Small intestine (tissue), 16 donors: ENCODE results near the gene CDC42SE1. TPM values are rescaled to one million over a fixed set of nuclear protein-coding genes. Genes with fewer than 3 reads are reported as not detected.
A peak's percentile ranks its signal among the peaks of the same experiment; 100 is the strongest.
"Not testable (repeated sequence)": the region's sequence is repeated elsewhere in the genome, so short reads cannot be mapped to it uniquely, and the experiment has no call there.

Experiments used
- DNase-seq, 2 donors: peaks; one replicate each; pipeline versions ENCODE4 v3.0.0 to v3.0.0-alpha.2; 2013
- FAIRE-seq: peaks from 2 replicates; lab custom pipeline; 2012; peaks lifted over from hg19 to GRCh38; lab: Jason Lieb, UNC
- H3K27ac ChIP-seq, 3 donors: one replicate each; pipeline ENCODE4 v1.5.1; 2013; ENCODE audit warnings: low read length in 2 of 3, mild to moderate bottlenecking in 2 of 3, control low read depth in 1 of 3, inconsistent platforms in 1 of 3, low read depth in 1 of 3, moderate library complexity in 1 of 3
- H3K27me3 ChIP-seq, 3 donors: one replicate each; pipeline ENCODE4 v1.6.1; 2013; ENCODE audit warnings: low read length in 3 of 3, inconsistent platforms in 1 of 3; ENCODE audit not compliant: control insufficient read depth in 3 of 3, insufficient read depth in 3 of 3
- H3K36me3 ChIP-seq, 3 donors: one replicate each; pipeline ENCODE4 v1.6.1; 2013; ENCODE audit warnings: low read length in 3 of 3, inconsistent platforms in 1 of 3, low read depth in 1 of 3, mild to moderate bottlenecking in 1 of 3, moderate library complexity in 1 of 3; ENCODE audit not compliant: control insufficient read depth in 3 of 3, insufficient read depth in 2 of 3
- H3K4me1 ChIP-seq, 3 donors: one replicate each; pipeline ENCODE4 v1.6.1; 2013; ENCODE audit warnings: low read length in 2 of 3, inconsistent platforms in 1 of 3, low read depth in 1 of 3, mild to moderate bottlenecking in 1 of 3, moderate library complexity in 1 of 3; ENCODE audit not compliant: control insufficient read depth in 3 of 3, insufficient read depth in 2 of 3
- H3K4me3 ChIP-seq, 3 donors: one replicate each; pipeline ENCODE4 v1.5.1; 2013; ENCODE audit warnings: low read length in 3 of 3, control low read depth in 1 of 3, inconsistent platforms in 1 of 3, low read depth in 1 of 3, mild to moderate bottlenecking in 1 of 3, moderate library complexity in 1 of 3
- H3K9me3 ChIP-seq, 2 donors: one replicate each; pipeline ENCODE4 v1.6.1; 2013; ENCODE audit warnings: low read depth in 1 of 2, low read length in 1 of 2; ENCODE audit not compliant: control insufficient read depth in 2 of 2, insufficient read depth in 1 of 2
- WGBS, 3 donors: extraction: QIAGEN DNeasy Blood & Tissue Kit; methylation state at CpG; one replicate each; pipeline ENCODE4 v1.1.7; 2013; 5-methylcytosine and 5-hydroxymethylcytosine counted together
- long read RNA-seq, 10 donors: transcript quantifications; one replicate each; lab custom pipeline, GENCODE V29; 2026
- polyA plus RNA-seq, 4 donors: library from polyadenylated mRNA; stranded (reverse) in 3 of 4; unstranded in 1 of 4; fragments of 200-250 nt in 3 of 4; fragments of 120-200 nt in 1 of 4; gene quantifications; one replicate each; pipeline versions ENCODE4 v1.2.1 to v1.2.3, GENCODE V29; 2013
- donor health status: healthy with polysubstance abuse.
- donor health status: control.
- donor health status: control.
- donor health status: Bipolar disorder and iron deficiency.
- donor health status: healthy.

The CDC42SE1 gene
- 10 to 100 TPM; 22.8 to 46.6 (median 32.4) TPM for polyA plus RNA-seq
- long read RNA-seq, donor 1, result 0 reads
- long read RNA-seq, donor 2, transcript CDC42SE1-201 (5 exons, 3,045 nt), result major isoform, 8 of 9 reads
- long read RNA-seq, donor 2, partial matches to known transcripts, result 0 of 9 reads
- long read RNA-seq, donor 2, other reads (novel, unspliced or antisense), result 0 of 9 reads
- long read RNA-seq, donor 3, transcript CDC42SE1-201 (5 exons, 3,045 nt), result major isoform, 6 of 12 reads
- long read RNA-seq, donor 3, partial matches to known transcripts, result 6 of 12 reads
- long read RNA-seq, donor 3, other reads (novel, unspliced or antisense), result 0 of 12 reads
- long read RNA-seq, donor 4, partial matches to known transcripts, result 0 of 1 reads
- long read RNA-seq, donor 4, other reads (novel, unspliced or antisense), result 0 of 1 reads
- long read RNA-seq, donor 5, partial matches to known transcripts, result 22 of 33 reads
- long read RNA-seq, donor 5, other reads (novel, unspliced or antisense), result 6 of 33 reads
- long read RNA-seq, donor 6, transcript CDC42SE1-201 (5 exons, 3,045 nt), result major isoform, 11 of 21 reads
- long read RNA-seq, donor 6, partial matches to known transcripts, result 9 of 21 reads
- long read RNA-seq, donor 6, other reads (novel, unspliced or antisense), result 0 of 21 reads
- long read RNA-seq, donor 7, result 0 reads
- long read RNA-seq, donor 8, partial matches to known transcripts, result 0 of 2 reads
- long read RNA-seq, donor 8, other reads (novel, unspliced or antisense), result 0 of 2 reads
- long read RNA-seq, donor 9, partial matches to known transcripts, result 0 of 3 reads
- long read RNA-seq, donor 9, other reads (novel, unspliced or antisense), result 0 of 3 reads
- long read RNA-seq, donor 10, transcript CDC42SE1-201 (5 exons, 3,045 nt), result major isoform, 11 of 364 reads
- long read RNA-seq, donor 10, partial matches to known transcripts, result 346 of 364 reads
- long read RNA-seq, donor 10, other reads (novel, unspliced or antisense), result 5 of 364 reads

- no peak for FAIRE-seq
- no peaks in the 10 kb centered on the region for H3K27me3 ChIP-seq
- H3K9me3 ChIP-seq, result no peaks in the 10 kb centered on the region
- DNase-seq, result peak; percentile 80 to 95
- peaks cover 5 to 18% (median 5%) of the 10 kb centered on the region in 3 donors for H3K36me3 ChIP-seq
- peak within 1 kb of the TSS; percentile 74 to 98 (median 83) for H3K4me3 ChIP-seq
- H3K4me1 ChIP-seq, result peaks cover 3 to 29% (median 7%) of the 10 kb centered on the region in 3 donors
- WGBS, 3 donors, result 0% methylated on average over 48 to 58 of the region's 58 CpGs
- peak within 1 kb of the TSS; percentile 60 to 99 (median 88) for H3K27ac ChIP-seq
Observed at GRCh38 chr1:151059109-151060006, at the start of gene CDC42SE1. TSS of gene CDC42SE1 (minus strand) at chr1:151059622. CDS start at chr1:151055730, 3,892 bp downstream.

GRCh38 chr1:151108331-151108730 lies 48.9 kb upstream of the CDC42SE1 start:
- no peak for DNase-seq
- Histone ChIP-seq H3K27me3 (no peaks in the 10 kb centered on the region), H3K4me1 (no peaks in the 10 kb centered on the region), H3K27ac (no peak overlapping the region), H3K9me3 (no peaks in the 10 kb centered on the region), H3K36me3 (peaks cover 0 to 40% (median 10%) of the 10 kb centered on the region in 3 donors), H3K4me3 (no peak overlapping the region)
- WGBS, 3 donors, result 94 to 98% (median 97%) methylated on average over 5 of the region's 5 CpGs
- no peak for FAIRE-seq

GRCh38 chr1:151106894-151107293 lies 47.5 kb upstream of the CDC42SE1 start:
- Histone ChIP-seq H3K4me1 (no peaks in the 10 kb centered on the region), H3K27ac (no peak overlapping the region), H3K9me3 (no peaks in the 10 kb centered on the region), H3K4me3 (no peak overlapping the region), H3K27me3 (no peaks in the 10 kb centered on the region), H3K36me3 (peaks cover 0 to 36% (median 10%) of the 10 kb centered on the region in 3 donors)
- DNase-seq (no peak), FAIRE-seq (no peak)
- 72 to 82% (median 76%) methylated on average over 2 of the region's 2 CpGs for WGBS, 3 donors

GRCh38 chr1:151104630-151105029 lies 45.2 kb upstream of the CDC42SE1 start:
- H3K9me3 ChIP-seq, result no peaks in the 10 kb centered on the region
- DNase-seq (no peak), FAIRE-seq (no peak)
- H3K27ac ChIP-seq, result no peak overlapping the region
- H3K4me3 ChIP-seq, result no peak overlapping the region
- no peaks in the 10 kb centered on the region for H3K27me3 ChIP-seq
- peaks cover 0 to 25% (median 8%) of the 10 kb centered on the region in 3 donors for H3K36me3 ChIP-seq
- no peaks in the 10 kb centered on the region for H3K4me1 ChIP-seq

GRCh38 chr1:151098126-151098525 lies 38.7 kb upstream of the CDC42SE1 start:
- peaks cover 0 to 21% (median 0%) of the 10 kb centered on the region in 3 donors for H3K36me3 ChIP-seq
- 90 to 96% (median 96%) methylated on average over 1 of the region's 1 CpG for WGBS, 3 donors

GRCh38 chr1:151097426-151097825 lies 38.0 kb upstream of the CDC42SE1 start:
- not testable (repeated sequence) for H3K9me3 ChIP-seq, H3K27ac ChIP-seq, FAIRE-seq, H3K4me1 ChIP-seq, H3K27me3 ChIP-seq, H3K4me3 ChIP-seq
- H3K36me3 ChIP-seq, result peaks cover 0 to 19% (median 0%) of the 10 kb centered on the region in 3 donors
- DNase-seq, result peak in 1 of 2 donors; percentile 3
- WGBS, 3 donors, result 79 to 88% (median 87%) methylated on average over 6 of the region's 6 CpGs

More at GRCh38 chr1:151098126-151098525, 38.7 kb upstream of the CDC42SE1 start:
- no peak overlapping the region for H3K4me3 ChIP-seq
- DNase-seq (no peak), FAIRE-seq (no peak)
- H3K27me3 ChIP-seq, result no peaks in the 10 kb centered on the region
- no peaks in the 10 kb centered on the region for H3K9me3 ChIP-seq
- H3K4me1 ChIP-seq, result no peaks in the 10 kb centered on the region
- H3K27ac ChIP-seq, result no peak overlapping the region

- Histone ChIP-seq H3K9me3 (no peaks in the 10 kb centered on the region), H3K36me3 (peaks cover 0 to 10% (median 0%) of the 10 kb centered on the region in 3 donors), H3K27me3 (no peaks in the 10 kb centered on the region), H3K4me3 (no peak overlapping the region), H3K27ac (no peak overlapping the region), H3K4me1 (no peaks in the 10 kb centered on the region)
- 76 to 79% (median 76%) methylated on average over 4 of the region's 4 CpGs for WGBS, 3 donors
- DNase-seq (no peak), FAIRE-seq (no peak)
Observed at GRCh38 chr1:151085953-151086559, 26.6 kb upstream of the CDC42SE1 start.
